ENCODE results near the gene LRRC37A3. TPM values are rescaled to one million over a fixed set of nuclear protein-coding genes. Genes with fewer than 3 reads are reported as not detected.
"Not testable (repeated sequence)": the region's sequence is repeated elsewhere in the genome, so short reads cannot be mapped to it uniquely, and the experiment has no call there.

The LRRC37A3 gene
- total RNA-seq (2014; rRNA removed; shearing (Covaris generic)), result 7.1 and 12.7 TPM in 2 replicates

GRCh38 chr17:64919289-64920025, at the start of gene LRRC37A3:
LRRC37A3 (minus strand) TSS chr17:64919478; CDS start chr17:64897257, 22,221 bp downstream.
- peak; percentile 93 for DNase-seq (ENCODE audit: low read depth)

DNA sequence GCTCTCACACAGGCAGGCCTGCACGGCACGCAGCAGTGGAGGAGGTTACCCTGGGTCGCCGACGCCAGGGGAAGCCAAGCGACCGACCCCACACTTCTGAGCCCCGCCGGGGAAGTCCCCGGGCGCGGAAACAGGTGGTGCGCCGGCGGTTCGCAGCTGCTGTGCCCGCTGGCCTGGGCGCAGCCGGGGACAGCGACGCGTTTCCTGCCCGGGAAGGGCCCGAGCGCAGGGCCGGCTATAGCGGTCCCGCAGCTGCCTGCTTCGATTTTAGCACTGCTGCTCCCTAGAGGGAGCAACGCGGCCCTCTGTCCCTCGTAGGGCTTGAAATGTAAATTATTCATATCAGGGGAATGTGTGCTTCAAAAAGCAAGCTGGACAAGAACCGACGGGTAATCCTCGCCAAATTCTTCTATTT, 46.6 kb upstream of the LRRC37A3 start:
- peak; percentile 77 for DNase-seq (ENCODE audit: low read depth)

DNA sequence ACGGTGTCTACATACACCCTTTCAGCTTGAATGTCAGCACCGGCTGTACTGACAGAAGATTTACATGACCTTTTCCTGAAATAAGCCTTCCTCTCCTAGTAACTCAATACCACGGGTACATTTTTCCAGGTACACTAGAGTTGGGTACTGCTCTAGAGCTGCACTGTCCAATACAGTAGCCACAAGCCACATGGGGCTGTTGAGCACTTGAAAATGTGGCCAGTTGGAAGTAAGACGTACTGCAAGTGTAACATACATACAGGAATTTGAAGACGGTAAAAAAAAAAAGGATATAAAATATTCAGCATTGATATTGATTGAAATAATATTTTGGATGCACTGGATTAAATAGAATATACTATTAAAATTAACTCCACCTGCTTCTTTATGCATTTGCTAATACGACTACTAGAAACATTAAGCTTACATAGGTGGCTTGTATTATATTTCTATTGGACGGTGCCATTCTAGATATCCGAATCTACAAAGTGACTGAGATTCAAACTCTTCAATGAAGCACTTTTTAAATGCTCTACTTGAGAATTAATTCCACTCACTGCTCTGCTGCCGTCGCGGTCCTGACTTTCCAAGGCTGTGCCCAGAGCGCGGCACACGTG, 46.1 kb upstream of the LRRC37A3 start:
- DNase-seq (ENCODE audit: low read depth), result peak; percentile 45

DNA sequence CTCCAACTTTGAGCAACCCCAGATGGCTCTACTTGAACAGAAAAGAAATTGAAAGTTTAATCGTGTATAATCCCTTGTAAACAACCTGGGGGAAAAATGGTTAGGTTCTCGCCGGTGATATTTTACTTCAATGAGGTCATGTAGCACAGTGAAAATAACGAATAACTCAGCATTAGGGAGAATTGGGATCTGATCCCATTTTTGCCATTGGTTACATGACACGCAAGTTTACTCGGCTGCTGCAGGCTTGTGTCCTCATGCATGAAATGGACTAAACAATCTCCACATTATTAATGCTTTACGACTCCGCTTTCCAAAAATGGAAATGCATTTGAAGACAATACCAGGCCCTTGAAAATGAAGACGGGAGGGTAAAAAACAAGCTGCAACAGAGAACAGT, 45.5 kb upstream of the LRRC37A3 start:
- peak; percentile 90 for DNase-seq (ENCODE audit: low read depth)

- peak; percentile 26 for DNase-seq (ENCODE audit: low read depth)
Measured at GRCh38 chr17:64963814-64964213, 44.5 kb upstream of the LRRC37A3 start.

GRCh38 chr17:64961563-64962378, 42.5 kb upstream of the LRRC37A3 start:
- peak; percentile 66 for DNase-seq (ENCODE audit: low read depth)

GRCh38 chr17:64951877-64952276, 32.6 kb upstream of the LRRC37A3 start:
- DNase-seq (ENCODE audit: low read depth), result no peak

DNA sequence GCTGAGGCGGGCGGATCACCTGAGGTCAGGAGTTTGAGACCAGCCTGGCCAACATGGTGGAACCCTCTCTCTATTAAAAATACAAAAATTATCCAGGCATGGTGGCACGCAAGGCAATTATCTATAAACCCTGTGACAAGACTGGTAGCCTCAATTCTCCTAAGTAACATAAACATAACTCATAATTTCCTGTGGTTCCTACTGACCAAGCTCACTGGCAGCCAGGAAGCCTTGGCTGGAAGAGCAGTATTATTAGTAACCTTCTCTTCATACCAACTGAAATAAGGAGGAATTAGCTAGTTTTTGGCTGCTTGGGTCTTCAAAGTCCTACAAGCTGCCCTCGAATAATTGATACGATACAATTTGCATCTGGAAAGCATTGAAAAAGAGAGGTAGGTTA, 31.6 kb upstream of the LRRC37A3 start:
- peak; percentile 54 for DNase-seq (ENCODE audit: low read depth)

DNA sequence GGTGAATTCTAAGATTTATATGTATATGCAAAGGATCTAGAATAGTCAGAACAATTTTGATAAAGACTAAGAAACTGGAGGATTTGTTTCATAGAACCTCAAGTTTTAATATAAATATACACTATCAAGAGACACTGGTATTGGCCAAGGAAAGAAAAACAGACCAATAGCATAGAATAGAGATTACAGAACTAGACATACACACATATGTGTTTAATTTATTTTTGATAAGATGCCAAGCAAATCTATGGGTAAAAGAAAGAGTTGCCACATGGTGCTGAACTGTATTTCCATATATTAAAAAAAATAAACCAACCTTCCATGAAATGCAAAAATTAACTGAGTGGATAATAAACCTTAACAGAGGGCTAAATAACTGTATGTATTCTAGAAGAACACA, 27.9 kb upstream of the LRRC37A3 start:
- DNase-seq (ENCODE audit: low read depth), result no peak

- DNase-seq (ENCODE audit: low read depth), result no peak
Measured at GRCh38 chr17:64941761-64942160, 22.5 kb upstream of the LRRC37A3 start.

- DNase-seq (ENCODE audit: low read depth), result no peak
Measured at GRCh38 chr17:64941045-64941444, 21.8 kb upstream of the LRRC37A3 start.

- no peak for DNase-seq (ENCODE audit: low read depth)
Measured at GRCh38 chr17:64940055-64940454, 20.8 kb upstream of the LRRC37A3 start.

DNA sequence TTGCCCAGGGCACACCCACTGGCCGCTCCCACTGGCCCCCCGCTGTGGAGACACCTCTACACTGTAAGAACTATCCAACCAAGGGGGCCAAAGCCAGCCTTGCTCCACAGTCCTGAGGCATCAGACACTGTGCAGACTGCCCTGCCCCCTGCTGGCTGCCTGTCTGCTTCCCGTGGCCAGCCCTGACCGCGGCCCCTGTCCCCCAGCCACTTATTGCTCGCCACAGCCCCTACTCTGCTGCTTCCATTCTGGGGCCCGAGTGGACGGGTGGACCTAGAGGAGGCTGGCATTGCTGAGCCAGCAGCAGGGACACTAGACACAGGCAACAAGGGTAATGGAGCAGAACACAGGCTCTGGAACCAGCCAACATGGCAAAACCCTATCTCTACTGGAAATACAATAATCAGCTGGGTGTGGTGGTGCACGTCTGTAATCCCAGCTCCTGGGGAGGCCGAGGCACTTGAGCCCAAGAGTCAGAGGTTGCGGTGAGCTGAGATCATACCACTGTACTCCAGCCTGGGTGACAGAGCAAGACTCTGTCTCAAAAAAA, 19.7 kb upstream of the LRRC37A3 start:
- DNase-seq (ENCODE audit: low read depth), result no peak

DNA sequence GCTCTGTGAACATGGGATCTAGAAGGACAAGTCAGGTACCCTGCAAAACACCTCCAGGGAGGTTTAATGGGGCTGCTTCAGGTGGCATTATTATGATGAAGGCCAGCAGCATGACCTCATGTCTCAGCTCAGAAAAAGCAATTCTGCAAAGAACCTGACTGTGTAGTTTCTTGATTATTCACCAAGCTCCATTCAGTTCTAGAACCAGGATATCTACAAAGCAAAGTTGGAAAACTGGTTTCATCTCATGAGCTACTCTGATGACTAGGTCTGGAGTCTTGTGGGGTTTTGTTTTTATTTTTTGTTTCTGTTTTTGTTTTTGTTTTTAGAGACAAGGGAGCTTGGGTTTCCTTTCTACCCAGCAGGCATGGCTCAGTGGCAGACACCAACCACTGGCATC, 19.0 kb upstream of the LRRC37A3 start:
- no peak for DNase-seq (ENCODE audit: low read depth)

GRCh38 chr17:64936117-64936516, 16.8 kb upstream of the LRRC37A3 start:
- no peak for DNase-seq (ENCODE audit: low read depth)

DNA sequence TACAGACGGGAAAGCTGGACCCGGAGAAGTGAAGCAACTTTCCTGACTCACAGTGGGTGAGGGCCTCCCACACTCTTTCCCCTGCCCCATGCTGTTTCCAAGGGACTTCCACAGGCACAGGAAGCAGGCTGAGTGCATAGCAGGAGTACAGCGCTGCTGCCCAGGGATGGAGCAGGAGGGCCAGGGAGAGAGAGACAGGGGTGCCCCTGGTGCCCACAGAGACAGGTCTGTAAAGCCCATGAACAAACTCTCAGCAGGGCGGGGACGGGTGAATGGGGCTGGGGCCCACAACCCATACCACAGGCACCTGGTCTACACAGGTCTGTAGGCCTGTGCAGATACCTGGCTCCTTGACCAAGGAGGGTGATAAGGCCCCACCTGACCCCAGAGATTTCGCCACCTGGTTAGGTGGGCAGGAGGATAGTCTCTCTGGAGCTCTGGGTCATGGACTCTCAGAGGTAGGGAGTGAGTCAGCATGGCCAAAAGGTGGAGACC, 15.1 kb upstream of the LRRC37A3 start:
- DNase-seq (ENCODE audit: low read depth), result not testable (repeated sequence)

GRCh38 chr17:64932850-64933249, 13.6 kb upstream of the LRRC37A3 start:
- not testable (repeated sequence) for DNase-seq (ENCODE audit: low read depth)

- not testable (repeated sequence) for DNase-seq (ENCODE audit: low read depth)
Measured at GRCh38 chr17:64930374-64930773, 11.1 kb upstream of the LRRC37A3 start.

DNA sequence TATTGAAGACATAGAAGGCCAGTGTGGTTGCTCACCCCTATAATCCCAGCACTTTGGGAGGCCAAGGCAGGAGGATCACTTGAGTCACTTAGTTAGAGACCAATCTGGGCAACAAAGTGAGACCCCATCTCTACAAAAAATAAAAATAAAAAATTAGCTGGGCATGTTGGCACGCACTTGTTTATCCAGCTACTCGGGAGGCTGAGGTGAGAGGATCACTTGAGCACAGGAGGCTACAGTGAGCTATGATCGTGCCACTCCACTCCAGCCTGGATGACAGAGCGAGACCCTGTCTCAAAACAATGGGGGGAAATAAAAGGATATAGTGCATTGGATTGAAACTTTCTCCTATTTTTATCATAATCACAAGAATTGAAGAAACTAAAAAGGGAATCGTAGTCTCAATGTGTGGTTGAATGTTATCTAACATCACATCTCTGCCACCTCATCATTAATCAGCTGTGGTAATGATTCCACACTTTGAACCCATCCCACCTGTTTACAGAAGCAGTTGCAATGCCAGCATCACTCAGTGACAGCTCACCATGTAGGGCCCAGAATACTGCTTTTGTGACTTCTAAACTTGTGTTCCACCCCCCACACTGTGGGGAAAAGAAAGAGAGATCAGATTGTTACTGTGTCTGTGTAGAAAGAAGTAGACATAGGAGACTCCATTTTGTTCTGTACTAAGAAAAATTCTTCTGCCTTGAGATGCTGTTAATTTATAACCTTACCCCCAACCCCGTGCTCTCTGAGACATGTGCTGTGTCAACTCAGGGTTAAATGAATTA, 10.3 kb upstream of the LRRC37A3 start:
- peak; percentile 93 for DNase-seq (ENCODE audit: low read depth)

DNA sequence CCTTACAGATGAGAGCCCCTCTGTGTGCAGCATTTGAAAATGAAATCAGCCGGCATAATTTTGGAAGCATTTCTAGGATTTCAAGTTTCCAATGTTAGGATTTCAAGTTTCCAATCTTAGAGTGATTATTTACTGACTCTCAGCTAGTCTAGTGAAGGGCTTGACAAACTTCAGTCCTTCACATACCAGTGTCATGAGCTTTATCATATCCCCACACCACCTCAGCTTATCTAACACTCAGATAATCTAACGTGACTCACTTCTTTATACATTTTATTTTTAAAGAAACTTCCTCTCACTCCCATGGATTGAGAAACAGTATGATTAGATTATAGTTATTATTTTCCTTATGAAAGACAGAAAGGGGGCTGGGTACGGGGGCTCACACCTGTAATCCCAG, 9.4 kb upstream of the LRRC37A3 start:
- peak; percentile 27 for DNase-seq (ENCODE audit: low read depth)

DNA sequence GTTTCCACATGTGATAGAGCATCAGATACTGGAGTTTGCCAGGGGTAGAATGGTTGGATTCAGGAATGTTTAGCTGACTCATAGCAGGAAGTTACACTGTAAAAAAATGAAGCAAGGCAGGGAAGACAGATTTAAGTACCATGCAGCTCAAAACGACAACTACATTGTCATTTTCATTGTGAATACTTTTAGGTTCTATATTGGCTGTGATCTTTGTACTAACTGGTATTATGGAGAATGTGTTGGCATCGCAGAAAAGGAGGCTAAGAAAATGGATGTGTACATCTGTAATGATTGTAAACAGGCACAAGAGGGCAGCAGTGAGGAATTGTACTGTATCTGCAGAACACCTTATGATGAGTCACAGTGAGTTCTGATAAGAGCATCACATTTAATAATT, 8.2 kb upstream of the LRRC37A3 start:
- DNase-seq (ENCODE audit: low read depth), result peak; percentile 70

Data from M059J (cell line).